Muscle layer of duodenum (tissue), 2 donors: ENCODE results near the gene TBCD.

ENCODE experiments used
- H3K27ac ChIP-seq: one replicate; pipeline ENCODE4 v1.7.0; 2013; ENCODE audit warnings: mild to moderate bottlenecking, low read length
- H3K27me3 ChIP-seq: one replicate; pipeline ENCODE4 v1.7.0; 2013; ENCODE audit warnings: low read depth, mild to moderate bottlenecking, control low read depth, low read length
- H3K36me3 ChIP-seq, 2 donors: one replicate each; pipeline ENCODE4 v1.7.0; 2013; ENCODE audit warnings: low read length in 2 of 2, control low read depth in 1 of 2, mild to moderate bottlenecking in 1 of 2; ENCODE audit not compliant: insufficient read depth in 2 of 2, control insufficient read depth in 1 of 2
- H3K4me1 ChIP-seq, 2 donors: one replicate each; pipeline ENCODE4 v1.7.0; 2013; ENCODE audit warnings: low read length in 2 of 2, mild to moderate bottlenecking in 2 of 2, control low read depth in 1 of 2, moderate library complexity in 1 of 2; ENCODE audit not compliant: insufficient read depth in 2 of 2, control insufficient read depth in 1 of 2
- H3K4me3 ChIP-seq, 2 donors: one replicate each; pipeline ENCODE4 v1.7.0; 2013; ENCODE audit warnings: low read length in 2 of 2, low read depth in 1 of 2, mild to moderate bottlenecking in 1 of 2
- H3K9me3 ChIP-seq, 2 donors: one replicate each; pipeline ENCODE4 v1.7.0; 2013; ENCODE audit warnings: low read length in 2 of 2, control low read depth in 1 of 2, mild to moderate bottlenecking in 1 of 2; ENCODE audit not compliant: control insufficient read depth in 1 of 2
- donor health status: healthy.

The TBCD gene

GRCh38 chr17:82830249-82830661 lies 78.4 kb downstream of the TBCD start:
- Histone ChIP-seq H3K9me3 (no peaks in the 10 kb centered on the region), H3K4me3 (peak overlapping the region in 1 of 2 donors; percentile 46), H3K27ac (no peak overlapping the region), H3K36me3 (peaks cover 7 to 11% of the 10 kb centered on the region in 2 donors), H3K27me3 (no peaks in the 10 kb centered on the region), H3K4me1 (peaks cover 0 to 8% of the 10 kb centered on the region in 2 donors)

- peaks cover 7 to 11% of the 10 kb centered on the region in 2 donors for H3K36me3 ChIP-seq
- H3K27me3 ChIP-seq: no peaks in the 10 kb centered on the region
- H3K9me3 ChIP-seq: no peaks in the 10 kb centered on the region
- H3K4me1 ChIP-seq: peaks cover 0 to 8% of the 10 kb centered on the region in 2 donors
- H3K27ac ChIP-seq: no peak overlapping the region
- no peak overlapping the region for H3K4me3 ChIP-seq
Observed at GRCh38 chr17:82831041-82831817, 79.4 kb downstream of the TBCD start.

- Histone ChIP-seq H3K4me1 (peaks cover 0 to 8% of the 10 kb centered on the region in 2 donors), H3K4me3 (no peak overlapping the region), H3K9me3 (no peaks in the 10 kb centered on the region), H3K36me3 (peaks cover 7 to 11% of the 10 kb centered on the region in 2 donors), H3K27me3 (no peaks in the 10 kb centered on the region), H3K27ac (no peak overlapping the region)
Observed at GRCh38 chr17:82831818-82832200, 79.9 kb downstream of the TBCD start.

GRCh38 chr17:82832411-82832810 lies 80.5 kb downstream of the TBCD start:
- Histone ChIP-seq H3K4me1 (peaks cover 0 to 8% of the 10 kb centered on the region in 2 donors), H3K9me3 (no peaks in the 10 kb centered on the region), H3K27ac (no peak overlapping the region), H3K4me3 (no peak overlapping the region), H3K27me3 (no peaks in the 10 kb centered on the region), H3K36me3 (peaks cover 7 to 11% of the 10 kb centered on the region in 2 donors)

GRCh38 chr17:82832881-82833475 lies 81.1 kb downstream of the TBCD start:
- Histone ChIP-seq H3K27me3 (no peaks in the 10 kb centered on the region), H3K4me1 (peaks cover 0 to 8% of the 10 kb centered on the region in 2 donors), H3K36me3 (peaks cover 1 to 11% of the 10 kb centered on the region in 2 donors), H3K4me3 (no peak overlapping the region), H3K9me3 (no peaks in the 10 kb centered on the region), H3K27ac (no peak overlapping the region)

- H3K4me1 ChIP-seq: peaks cover 0 to 3% of the 10 kb centered on the region in 2 donors
- no peak overlapping the region for H3K4me3 ChIP-seq
- H3K27me3 ChIP-seq: no peaks in the 10 kb centered on the region
- peaks cover 0 to 11% of the 10 kb centered on the region in 2 donors for H3K36me3 ChIP-seq
- H3K27ac ChIP-seq: no peak overlapping the region
- no peaks in the 10 kb centered on the region for H3K9me3 ChIP-seq
Observed at GRCh38 chr17:82835122-82835521, 83.3 kb downstream of the TBCD start.

GRCh38 chr17:82835766-82836512 lies 84.1 kb downstream of the TBCD start:
- H3K4me3 ChIP-seq: no peak overlapping the region
- no peak overlapping the region for H3K27ac ChIP-seq
- no peaks in the 10 kb centered on the region for H3K27me3 ChIP-seq
- no peaks in the 10 kb centered on the region for H3K9me3 ChIP-seq
- H3K4me1 ChIP-seq: no peaks in the 10 kb centered on the region
- peaks cover 0 to 11% of the 10 kb centered on the region in 2 donors for H3K36me3 ChIP-seq

- peaks cover 0 to 11% of the 10 kb centered on the region in 2 donors for H3K36me3 ChIP-seq
- no peak overlapping the region for H3K27ac ChIP-seq
- no peaks in the 10 kb centered on the region for H3K27me3 ChIP-seq
- no peaks in the 10 kb centered on the region for H3K4me1 ChIP-seq
- no peaks in the 10 kb centered on the region for H3K9me3 ChIP-seq
- no peak overlapping the region for H3K4me3 ChIP-seq
Observed at GRCh38 chr17:82836823-82837357, 85.0 kb downstream of the TBCD start.

- Histone ChIP-seq H3K27me3 (no peaks in the 10 kb centered on the region), H3K36me3 (peaks cover 0 to 9% of the 10 kb centered on the region in 2 donors), H3K9me3 (no peaks in the 10 kb centered on the region), H3K4me3 (no peak overlapping the region), H3K4me1 (no peaks in the 10 kb centered on the region), H3K27ac (no peak overlapping the region)
Observed at GRCh38 chr17:82837586-82838320, 85.9 kb downstream of the TBCD start.

- Histone ChIP-seq H3K36me3 (peaks cover 0 to 3% of the 10 kb centered on the region in 2 donors), H3K4me1 (no peaks in the 10 kb centered on the region), H3K9me3 (no peaks in the 10 kb centered on the region), H3K27ac (no peak overlapping the region), H3K4me3 (no peak overlapping the region), H3K27me3 (no peaks in the 10 kb centered on the region)
Observed at GRCh38 chr17:82838386-82839063, 86.7 kb downstream of the TBCD start.
